SK-N-SH (cell line): ENCODE results near the gene PNKD. TPM values are rescaled to one million over a fixed set of nuclear protein-coding genes. Genes with fewer than 3 reads are reported as not detected.

Experiments used
- CTCF ChIA-PET: fragments of 300-600, 350-600 bp; formaldehyde crosslinking; extraction: SDS; loops from one replicate; lab custom pipeline; 2021; lab: Yijun Ruan, JAX
- POLR2A ChIA-PET: fragments of 350-600 bp; sonication (Branson Sonifier 250); formaldehyde crosslinking; extraction: SDS; loops from one replicate; lab custom pipeline; 2020; ENCODE audit warnings: antibody characterized with exemption, inconsistent platforms; lab: Yijun Ruan, JAX
- DNase-seq: peaks from one replicate; pipeline ENCODE4 v3.0.0; 2012
- H2AFZ ChIP-seq: fragments of 200-600 bp; sonication (generic); 2 replicates; pipeline ENCODE4 v1.8.1; 2016; ENCODE audit warnings: antibody characterized with exemption, mild to moderate bottlenecking, low read depth
- H3F3A ChIP-seq: fragments of 200-600 bp; sonication (generic); replicated peaks from 2 replicates; pipeline ENCODE3; 2016; ENCODE audit warnings: antibody characterized with exemption, mild to moderate bottlenecking; ENCODE audit not compliant: insufficient read depth
- H3K27ac ChIP-seq, 2 experiments: fragments of 200-500 bp in 1 of 2; fragments of 200-600 bp in 1 of 2; sonication (Bioruptor generic) in 1 of 2; sonication (generic), shearing (Covaris generic) in 1 of 2; 2 replicates each; pipeline versions ENCODE4 v1.5.1 to v1.6.1; 2014 to 2016; ENCODE audit warnings: low read depth in 2 of 2, inconsistent platforms in 1 of 2, low read length in 1 of 2, mild to moderate bottlenecking in 1 of 2, mixed read lengths in 1 of 2
- H3K27me3 ChIP-seq: fragments of 200-600 bp; sonication (generic), shearing (Covaris generic); 2 replicates; pipeline ENCODE4 v1.6.1; 2016; ENCODE audit warnings: mixed run types; ENCODE audit not compliant: insufficient read depth
- H3K36me3 ChIP-seq, 2 experiments: fragments of 200-500 bp in 1 of 2; fragments of 200-600 bp in 1 of 2; sonication (Bioruptor generic) in 1 of 2; sonication (generic) in 1 of 2; replicated peaks in 1 of 2; 2 replicates each; pipeline versions ENCODE3 to v1.5.1; 2014 to 2016; ENCODE audit warnings: low read length in 1 of 2, mild to moderate bottlenecking in 1 of 2; ENCODE audit not compliant: insufficient read depth in 2 of 2, control insufficient read depth in 1 of 2
- H3K4me1 ChIP-seq, 2 experiments: fragments of 200-500 bp in 1 of 2; fragments of 200-600 bp in 1 of 2; sonication (Bioruptor generic) in 1 of 2; sonication (generic), shearing (Covaris generic) in 1 of 2; 2 replicates each; pipeline versions ENCODE4 v1.5.1 to v1.6.1; 2014 to 2016; ENCODE audit warnings: low read depth in 1 of 2, low read length in 1 of 2, mixed run types in 1 of 2; ENCODE audit not compliant: insufficient read depth in 2 of 2, control insufficient read depth in 1 of 2
- H3K4me2 ChIP-seq: fragments of 200-600 bp; sonication (generic), shearing (Covaris generic); 2 replicates; pipeline ENCODE4 v1.6.1; 2017; ENCODE audit warnings: mixed run types
- H3K4me3 ChIP-seq, 2 experiments: fragments of 200-500 bp in 1 of 2; fragments of 200-600 bp in 1 of 2; sonication (Bioruptor generic) in 1 of 2; sonication (generic), shearing (Covaris generic) in 1 of 2; 2 replicates each; pipeline versions ENCODE4 v1.5.1 to v1.8.1; 2014 to 2016; ENCODE audit warnings: low read depth in 2 of 2, inconsistent platforms in 1 of 2, low read length in 1 of 2, mild to moderate bottlenecking in 1 of 2, mixed read lengths in 1 of 2, moderate library complexity in 1 of 2
- H3K79me2 ChIP-seq: fragments of 200-600 bp; sonication (generic); 2 replicates; pipeline ENCODE4 v1.8.1; 2017; ENCODE audit warnings: mild to moderate bottlenecking; ENCODE audit not compliant: insufficient read depth
- H3K9ac ChIP-seq: fragments of 200-600 bp; sonication (generic); 2 replicates; pipeline ENCODE4 v1.6.1; 2017; ENCODE audit warnings: mixed run types
- H3K9me2 ChIP-seq: fragments of 200-600 bp; sonication (generic); 2 replicates; pipeline ENCODE4 v1.6.1; 2017; ENCODE audit warnings: mixed run types
- H3K9me3 ChIP-seq: fragments of 200-600 bp; sonication (generic); 2 replicates; pipeline ENCODE4 v1.6.1; 2017; ENCODE audit warnings: mixed run types, mild to moderate bottlenecking, moderate library complexity
- H4K20me1 ChIP-seq: fragments of 200-600 bp; sonication (generic); 2 replicates; pipeline ENCODE4 v1.6.1; 2017; ENCODE audit warnings: mild to moderate bottlenecking, mixed run types; ENCODE audit not compliant: insufficient read depth
- ELF1 ChIP-seq: IDR thresholded peaks from 2 replicates; pipeline ENCODE4 v1.4.0; 2012
- EP300 ChIP-seq, 2 experiments: IDR thresholded peaks; 2 replicates each; pipeline versions ENCODE4 v1.4.0 to v1.6.1; 2012; ENCODE audit warnings: borderline replicate concordance in 1 of 2, low read depth in 1 of 2, low read length in 1 of 2
- FOSL2 ChIP-seq: IDR thresholded peaks from 2 replicates; pipeline ENCODE4 v1.4.0; 2012; ENCODE audit warnings: low read depth, mild to moderate bottlenecking, moderate library complexity, borderline replicate concordance
- FOXM1 ChIP-seq: IDR thresholded peaks from 2 replicates; pipeline ENCODE4 v1.4.0; 2012; ENCODE audit warnings: low read depth, mild to moderate bottlenecking
- GABPA ChIP-seq: IDR thresholded peaks from 2 replicates; pipeline ENCODE4 v1.4.0; 2012; ENCODE audit warnings: low read depth, mild to moderate bottlenecking
- GATA2 ChIP-seq: sonication (generic); formaldehyde crosslinking; IDR thresholded peaks from 2 replicates; pipeline ENCODE4 v1.5.0; 2020; ENCODE audit warnings: mild to moderate bottlenecking, missing genetic modification reagents
- IRF3 ChIP-seq: fragments of 150-350 bp; IDR thresholded peaks from 2 replicates; pipeline ENCODE4 v1.6.1; 2016; ENCODE audit warnings: mild to moderate bottlenecking, low read depth, low read length
- JUND ChIP-seq: IDR thresholded peaks from 2 replicates; pipeline ENCODE4 v1.4.0; 2012
- NFIC ChIP-seq: IDR thresholded peaks from 2 replicates; pipeline ENCODE4 v1.4.0; 2012; ENCODE audit warnings: borderline replicate concordance
- NRF1 ChIP-seq: IDR thresholded peaks from 2 replicates; pipeline ENCODE4 v1.6.1; 2012; ENCODE audit warnings: low read depth, mild to moderate bottlenecking, low read length
- POLR2AphosphoS5 ChIP-seq: IDR thresholded peaks from 2 replicates; pipeline ENCODE4 v1.6.1; 2012; ENCODE audit warnings: low read depth, low read length
- RCOR1 ChIP-seq: fragments of 150-350 bp; IDR thresholded peaks from 2 replicates; pipeline ENCODE4 v1.6.1; 2017; ENCODE audit warnings: antibody characterized with exemption, low read length
- SMC3 ChIP-seq: IDR thresholded peaks from 2 replicates; pipeline ENCODE4 v1.6.1; 2012; ENCODE audit warnings: low read depth, low read length, improper control_type of control experiment
- USF1 ChIP-seq: IDR thresholded peaks from 2 replicates; pipeline ENCODE4 v1.4.0; 2012; ENCODE audit warnings: low read depth, borderline replicate concordance
- USF2 ChIP-seq: fragments of 150-350 bp; IDR thresholded peaks from 2 replicates; pipeline ENCODE4 v1.6.1; 2017; ENCODE audit warnings: antibody characterized with exemption, low read length, low read depth, borderline replicate concordance
- YY1 ChIP-seq: IDR thresholded peaks from 2 replicates; pipeline ENCODE4 v1.4.0; 2012; ENCODE audit warnings: low read depth, mild to moderate bottlenecking
- ZBTB33 ChIP-seq: IDR thresholded peaks from 2 replicates; pipeline ENCODE4 v1.4.0; 2012; ENCODE audit warnings: low read depth, borderline replicate concordance
- WGBS: methylation state at CpG from one replicate; pipeline ENCODE4 v1.1.6; 2017; ENCODE audit warnings: low lambda C conversion rate; 5-methylcytosine and 5-hydroxymethylcytosine counted together
- polyA plus RNA-seq, 3 experiments: library from polyadenylated mRNA; depleted of rRNA; stranded (reverse); fragments of >200 nt; gene quantifications; 2 replicates each; pipeline ENCODE4 v1.2.3, GENCODE V29; 2012

The PNKD gene
- polyA plus RNA-seq, 1 of the 3 experiments (the other 2 are of a cell fraction): 101 TPM

- H3K9me2 ChIP-seq: no peaks in the 10 kb centered on the region
- DNase-seq: peak; percentile 6
- H3K79me2 ChIP-seq: peaks cover 7% of the 10 kb centered on the region; the same call in 1 of the 2 replicates
- ChIA-PET POLR2A (no interaction called here), CTCF (interaction anchor here (0.8 to 5.3 kb wide), 9 partner anchors 10 to 208 kb away, joined by 3 to 31 read pairs (median 3); partner anchors contain the start of gene CATIP)
- WGBS: 94% methylated on average over 8 of the region's 8 CpGs
- no peak overlapping the region for H3K9ac ChIP-seq
- no peak for TF ChIP-seq GATA2 (CRISPR knock-in tag)
- no peak for TF ChIP-seq USF1
- no peak for TF ChIP-seq IRF3
- no peak for TF ChIP-seq ZBTB33
- no peak for TF ChIP-seq GABPA
- TF ChIP-seq SMC3: no peak
- no peak for TF ChIP-seq JUND
- no peak for TF ChIP-seq RCOR1
- TF ChIP-seq POLR2AphosphoS5: no peak
- no peak for TF ChIP-seq NFIC
- no peak for TF ChIP-seq FOXM1
- H3K27ac ChIP-seq: no peak overlapping the region
- H3K4me2 ChIP-seq: no peak overlapping the region
- no peaks in the 10 kb centered on the region for H3K36me3 ChIP-seq
- H3K27me3 ChIP-seq: no peaks in the 10 kb centered on the region
- H3K4me3 ChIP-seq: no peak overlapping the region
- no peaks in the 10 kb centered on the region for H4K20me1 ChIP-seq
- peaks cover 15 to 19% of the 10 kb centered on the region in 2 experiments; a peak in 3 of 4 replicates for H3K4me1 ChIP-seq
- H2AFZ ChIP-seq: no peak overlapping the region
- peaks cover 12% of the 10 kb centered on the region for H3F3A ChIP-seq
- no peaks in the 10 kb centered on the region for H3K9me3 ChIP-seq
Measured at GRCh38 chr2:218393750-218394290, 123.5 kb downstream of the PNKD start.

GRCh38 chr2:218394298-218395089 is 124.2 kb downstream of the PNKD start:
- H4K20me1 ChIP-seq: no peaks in the 10 kb centered on the region
- no peaks in the 10 kb centered on the region for H3K9me2 ChIP-seq
- H3K36me3 ChIP-seq: no peaks in the 10 kb centered on the region
- H3K9me3 ChIP-seq: no peaks in the 10 kb centered on the region
- no peak overlapping the region for H3K4me2 ChIP-seq
- H3K27me3 ChIP-seq: no peaks in the 10 kb centered on the region
- no peak overlapping the region for H3K4me3 ChIP-seq
- H3K79me2 ChIP-seq: peaks cover 12% of the 10 kb centered on the region; the same call in 1 of the 2 replicates
- H2AFZ ChIP-seq: no peak overlapping the region
- CTCF ChIA-PET: interaction anchor here (0.8 to 5.3 kb wide), 13 partner anchors 10 to 222 kb away, joined by 3 to 31 read pairs (median 4); partner anchors contain the start of gene CATIP
- TF ChIP-seq ZBTB33: no peak
- no peak for TF ChIP-seq GATA2 (CRISPR knock-in tag)
- no peak for TF ChIP-seq NRF1
- no peak for TF ChIP-seq FOSL2
- no peak for TF ChIP-seq ELF1
- TF ChIP-seq YY1: no peak
- no peak for TF ChIP-seq EP300 (IDR thresholded peaks at IDR 0.05; ENCODE audit: borderline replicate concordance in 1 of 2, low read depth in 1 of 2, low read length in 1 of 2)
- no peak for TF ChIP-seq NFIC
- no peak for TF ChIP-seq USF2
- TF ChIP-seq, all 33 proteins: peak for 0
- peak; percentile 16 for DNase-seq
- H3K9ac ChIP-seq: no peak overlapping the region
- POLR2A ChIA-PET: no interaction called here
- H3K4me1 ChIP-seq: peaks cover 15 to 24% of the 10 kb centered on the region in 2 experiments; a peak in 3 of 4 replicates
- no peak overlapping the region for H3K27ac ChIP-seq
- WGBS: 91% methylated on average over 9 of the region's 13 CpGs
- peaks cover 17% of the 10 kb centered on the region for H3F3A ChIP-seq
